DMS 273 treated with DMSO at 0.1 percent for 48 hours (cell line): Measurements from ENCODE around the gene ADGRV1.
"Not testable (repeated sequence)": the region's sequence is repeated elsewhere in the genome, so short reads cannot be mapped to it uniquely, and the experiment has no call there.

ENCODE experiments used
- DNase-seq: peaks from one replicate; lab custom pipeline; 2025; lab: John Stamatoyannopoulos, UW

The ADGRV1 gene

DNA sequence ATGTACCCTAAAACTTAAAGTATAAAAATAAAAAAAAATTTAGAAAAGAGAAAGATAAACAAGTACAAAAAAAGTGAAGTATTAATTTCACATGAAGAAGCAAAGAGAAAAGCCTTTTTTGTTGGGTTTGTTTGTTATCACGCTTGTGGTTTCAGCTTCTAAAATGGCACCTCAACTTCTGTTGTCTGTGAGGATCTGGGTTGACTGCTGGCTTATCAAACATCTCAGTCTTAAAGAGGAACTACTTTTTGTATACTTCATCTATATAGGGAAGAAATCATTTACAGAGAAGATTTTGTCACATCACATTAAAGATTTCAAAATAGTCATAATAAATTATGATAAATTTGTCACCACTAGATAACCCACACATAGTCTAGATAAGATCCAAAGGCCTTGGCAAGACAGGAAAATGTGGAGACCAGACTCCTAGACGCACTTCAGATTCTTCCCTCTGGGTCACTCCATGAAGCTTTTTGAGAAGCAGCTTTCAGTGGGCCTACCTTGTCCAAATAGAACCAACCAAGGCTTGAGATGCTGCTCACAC, 8.8 kb upstream of the ADGRV1 start:
- no peak for DNase-seq

DNA sequence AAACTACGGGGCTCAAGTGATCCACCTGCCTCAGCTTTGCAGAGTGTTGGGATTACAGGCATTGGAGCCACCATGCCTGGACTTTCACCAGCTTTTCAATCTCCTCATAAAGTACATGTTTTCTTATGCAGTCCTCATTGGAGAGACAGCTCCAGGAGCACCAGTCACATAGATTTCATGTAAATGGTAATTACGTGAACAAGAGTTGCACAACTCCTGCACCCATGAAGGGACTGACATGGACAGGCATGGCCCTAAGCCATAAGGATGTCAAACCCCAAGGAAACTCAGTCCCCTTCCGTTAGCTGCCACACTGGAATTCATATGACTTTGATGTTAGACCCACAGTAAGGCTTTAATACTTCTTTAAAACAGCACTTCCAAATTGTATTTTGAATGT, 7.6 kb upstream of the ADGRV1 start:
- no peak for DNase-seq

DNA sequence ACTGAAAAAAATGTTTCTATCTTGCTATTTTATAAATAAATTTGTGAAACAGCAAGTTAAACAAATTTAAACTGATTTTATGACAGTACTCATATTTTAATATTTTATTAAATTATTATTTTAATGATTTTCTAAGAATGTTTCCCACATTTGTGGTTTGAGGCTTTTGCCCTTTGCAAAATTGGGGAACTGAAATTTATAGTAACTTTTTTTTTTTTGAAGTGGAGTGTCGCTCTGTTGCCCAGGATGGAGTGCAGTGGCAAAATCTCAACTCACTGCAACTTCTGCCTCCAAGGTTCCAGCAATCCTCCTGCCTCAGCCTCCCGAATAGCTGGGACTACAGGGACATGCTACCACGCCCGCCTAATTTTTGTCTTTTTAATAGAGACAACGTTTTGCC, 7.2 kb upstream of the ADGRV1 start:
- DNase-seq, result no peak

DNA sequence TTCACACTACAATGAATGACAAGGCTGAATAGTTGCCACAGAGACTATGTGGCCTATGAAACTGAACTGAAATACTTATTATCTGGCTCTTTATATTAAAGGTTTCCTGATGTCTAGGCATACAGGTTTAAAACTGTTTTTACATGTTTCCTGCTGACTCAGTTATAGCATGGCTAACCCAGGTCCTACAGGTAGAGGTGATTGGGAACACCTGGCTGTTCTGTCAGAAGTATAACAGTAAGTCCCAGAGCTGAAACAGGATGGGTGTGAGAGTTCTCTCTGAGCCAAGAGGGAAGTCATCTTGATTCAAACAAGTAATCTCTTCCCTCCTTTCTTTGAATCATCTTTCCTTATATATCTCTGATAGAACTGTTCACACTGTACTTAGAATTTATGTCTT, 4.9 kb upstream of the ADGRV1 start:
- no peak for DNase-seq

DNA sequence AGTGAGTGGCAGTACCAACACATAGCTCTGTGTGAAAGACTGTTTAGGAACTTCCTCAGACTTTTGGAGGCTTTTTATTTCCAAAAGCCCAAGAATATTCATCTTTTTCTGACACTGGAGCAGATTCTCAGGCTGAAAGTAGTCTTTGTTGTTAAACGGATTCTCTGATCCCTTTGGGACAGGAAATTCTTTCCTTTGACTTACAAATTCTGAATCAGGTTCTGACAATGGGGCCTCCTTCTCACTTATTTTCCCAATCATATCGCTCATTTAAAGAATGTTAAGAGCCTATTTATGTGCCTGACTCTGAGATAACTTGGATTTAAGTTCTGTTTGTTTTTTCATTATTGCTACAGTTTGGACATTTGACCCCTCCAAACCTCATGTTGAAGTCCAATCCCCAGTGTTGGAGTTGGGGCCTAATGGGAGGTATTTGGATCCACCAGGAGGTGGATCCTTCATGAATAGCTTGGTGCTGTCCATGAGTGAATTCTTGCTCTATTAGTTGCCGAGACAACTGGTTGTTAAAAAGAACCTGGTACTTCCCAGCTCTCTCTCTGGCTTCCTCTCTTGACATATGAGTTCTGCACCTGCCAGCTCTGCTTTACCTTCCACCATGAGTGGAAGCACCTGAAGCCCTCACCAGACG, 4.1 kb upstream of the ADGRV1 start:
- DNase-seq, result no peak

DNA sequence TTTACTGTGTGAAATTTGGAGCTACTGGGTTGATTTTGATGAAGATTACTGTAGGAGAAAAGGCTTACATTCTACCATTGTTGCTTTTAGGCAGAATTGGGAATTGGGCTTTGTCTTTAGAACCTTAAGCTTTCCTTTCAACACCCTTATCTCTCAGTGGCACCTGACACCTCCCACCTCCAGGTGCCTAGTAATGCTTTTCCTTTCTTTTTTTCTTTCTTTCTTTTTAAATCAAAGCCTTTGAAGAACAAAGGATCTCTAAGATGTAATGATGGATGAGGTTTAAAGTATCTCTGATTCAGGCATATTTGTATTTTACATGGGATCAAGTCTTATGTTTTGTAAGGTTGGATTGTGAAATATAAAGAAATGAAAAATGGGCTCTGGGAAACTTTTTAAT, 2.9 kb upstream of the ADGRV1 start:
- DNase-seq, result no peak

DNA sequence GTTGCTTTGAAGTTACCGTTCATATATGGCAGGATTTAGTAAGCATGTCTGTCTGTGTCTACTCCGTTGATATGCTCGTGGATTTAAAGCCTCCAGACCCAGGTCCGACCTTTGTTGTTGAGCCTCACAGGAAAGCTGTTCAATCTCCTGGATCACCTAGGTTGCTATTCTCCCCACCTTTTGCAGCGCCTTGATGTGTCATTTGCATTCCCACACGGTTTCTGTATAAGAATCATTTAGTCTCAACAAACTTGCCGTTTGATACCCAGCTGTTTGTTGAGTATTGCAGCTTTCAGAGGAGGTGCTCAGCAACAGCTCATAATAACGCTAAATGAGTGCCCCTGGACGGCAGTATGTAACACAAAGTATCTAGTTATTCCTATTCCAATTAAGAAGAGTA, 1.2 kb upstream of the ADGRV1 start:
- DNase-seq, result no peak

DNA sequence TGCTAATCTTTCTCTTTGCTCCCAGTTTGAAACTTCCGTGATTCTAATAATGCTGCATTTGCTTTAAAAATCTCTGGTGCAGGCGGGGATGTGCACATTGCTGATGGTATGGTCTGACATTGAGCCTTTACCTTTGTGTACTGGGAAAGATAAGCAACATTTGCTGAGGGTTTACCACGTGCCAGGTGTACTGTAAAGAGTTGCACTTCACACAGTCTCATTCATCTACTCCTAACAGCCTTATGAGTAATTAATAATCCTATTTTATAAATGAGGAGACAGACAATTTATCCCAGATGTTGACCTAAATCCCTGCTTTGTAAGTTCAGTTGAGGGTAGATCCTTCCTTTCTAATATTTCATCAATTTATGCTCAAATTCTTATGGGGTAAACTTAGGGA, 726 bp upstream of the ADGRV1 start:
- DNase-seq, result no peak

DNA sequence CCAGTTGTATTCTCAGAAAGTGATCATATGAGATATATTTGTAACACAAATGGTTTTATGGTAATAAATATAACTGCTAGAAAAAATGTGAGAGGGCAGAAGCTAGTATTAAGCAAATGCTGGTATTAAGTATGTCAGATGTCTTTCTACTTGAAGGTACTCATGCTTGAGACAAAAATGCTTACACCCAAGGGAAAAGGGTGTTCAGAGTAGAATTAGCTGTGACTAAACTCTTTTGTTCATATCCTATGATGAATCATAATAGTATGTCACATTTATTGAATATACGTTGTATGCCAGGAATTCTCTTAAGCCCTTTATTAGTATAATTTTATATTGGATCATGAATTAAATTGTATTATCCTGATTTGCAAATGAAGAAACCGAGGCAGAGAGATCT, 2.2 kb downstream of the ADGRV1 start:
- DNase-seq, result no peak

DNA sequence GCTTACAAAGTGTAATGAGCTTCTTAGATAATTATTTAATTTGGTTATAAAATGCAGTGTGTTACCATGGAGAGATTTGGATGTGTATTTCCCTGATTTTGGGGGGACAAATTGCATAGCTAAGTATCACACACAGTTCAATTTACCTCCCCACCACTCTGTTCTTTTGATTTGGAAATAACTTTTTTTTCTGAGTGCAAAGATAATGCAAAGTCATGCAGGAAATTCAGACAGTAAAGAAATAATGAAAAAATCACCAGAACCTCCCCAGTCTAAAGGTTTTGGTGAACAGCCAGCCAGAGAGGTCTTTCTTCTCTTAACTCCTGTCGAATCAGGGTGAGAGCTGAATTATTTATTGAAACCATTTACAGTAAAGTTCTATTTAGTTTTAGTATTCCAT, 3.2 kb downstream of the ADGRV1 start:
- no peak for DNase-seq

DNA sequence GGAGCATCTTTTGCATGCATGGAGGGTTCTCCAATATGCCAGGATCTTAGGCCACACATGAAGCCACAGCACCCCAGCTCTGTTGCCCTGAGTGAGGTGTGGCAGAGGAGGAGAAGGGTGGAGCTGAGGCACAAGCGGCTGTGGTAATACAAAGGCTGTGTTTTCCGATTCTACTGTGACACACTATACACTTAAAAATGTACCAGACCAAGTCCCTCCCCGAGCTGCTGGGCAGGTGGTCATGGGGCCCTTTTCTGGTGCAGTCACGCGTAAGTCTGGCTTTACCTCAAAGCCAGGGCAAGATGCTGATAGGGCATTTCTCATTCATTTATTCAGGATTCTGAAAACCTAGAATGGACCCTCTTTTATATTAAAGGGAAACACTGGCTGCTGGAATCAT, 3.7 kb downstream of the ADGRV1 start:
- DNase-seq, result peak; percentile 57

DNA sequence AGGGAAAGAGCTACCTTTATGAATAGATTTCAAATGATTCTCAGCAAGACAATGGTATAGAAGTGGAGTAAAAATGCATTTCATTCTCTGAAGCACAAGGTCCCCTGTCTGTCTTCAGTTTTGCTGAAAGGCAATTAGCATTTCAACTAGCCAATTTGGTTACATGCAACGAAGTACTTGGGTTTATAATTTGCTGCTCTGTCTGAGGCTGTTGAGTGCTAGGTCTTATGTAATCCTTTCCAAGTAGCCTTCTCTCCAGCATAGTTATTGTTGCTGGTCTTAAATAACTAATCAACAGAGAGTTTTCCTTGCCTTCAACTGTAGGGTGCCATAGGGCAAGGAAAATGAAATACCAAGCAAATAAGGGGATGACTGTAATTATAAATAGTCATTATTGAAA, 4.5 kb downstream of the ADGRV1 start:
- DNase-seq, result peak; percentile 82

DNA sequence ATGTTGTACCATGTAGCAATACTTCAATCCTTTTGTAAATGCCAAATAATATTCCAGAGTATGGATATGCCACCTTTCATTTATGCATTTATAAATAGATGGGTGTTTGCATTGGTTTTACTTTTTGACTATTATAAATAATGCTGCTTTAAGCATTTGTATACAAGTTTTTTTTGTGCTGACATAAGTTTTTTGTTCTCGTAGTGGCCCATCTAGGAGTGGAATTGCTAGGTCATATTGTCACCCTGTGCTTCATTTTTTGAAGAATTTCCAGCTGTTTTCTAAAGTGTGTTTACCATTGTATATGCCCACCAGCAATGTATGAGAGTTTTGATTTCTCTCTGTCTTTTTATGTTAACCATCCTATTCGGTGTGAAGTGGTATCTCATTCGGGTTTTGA, 6.9 kb downstream of the ADGRV1 start:
- no peak for DNase-seq

DNA sequence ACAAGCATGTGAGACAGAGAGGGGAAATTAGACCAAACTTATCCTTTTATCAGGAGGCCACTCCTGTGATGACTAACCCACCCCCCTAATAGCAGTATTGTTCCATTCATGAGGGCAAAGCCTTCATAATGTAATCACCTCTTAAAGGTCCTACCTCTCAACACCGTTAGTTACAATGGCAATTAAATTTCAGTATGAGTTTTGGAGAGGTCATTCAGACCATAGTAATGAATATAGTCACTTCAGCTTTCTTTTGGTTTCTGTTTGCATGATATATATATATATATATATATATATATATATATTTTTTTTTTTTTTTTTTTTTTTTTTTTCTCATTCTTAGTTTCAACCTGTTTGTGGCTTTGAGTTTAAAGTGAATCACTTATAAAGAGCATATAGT, 10.5 kb downstream of the ADGRV1 start:
- no peak for DNase-seq

DNA sequence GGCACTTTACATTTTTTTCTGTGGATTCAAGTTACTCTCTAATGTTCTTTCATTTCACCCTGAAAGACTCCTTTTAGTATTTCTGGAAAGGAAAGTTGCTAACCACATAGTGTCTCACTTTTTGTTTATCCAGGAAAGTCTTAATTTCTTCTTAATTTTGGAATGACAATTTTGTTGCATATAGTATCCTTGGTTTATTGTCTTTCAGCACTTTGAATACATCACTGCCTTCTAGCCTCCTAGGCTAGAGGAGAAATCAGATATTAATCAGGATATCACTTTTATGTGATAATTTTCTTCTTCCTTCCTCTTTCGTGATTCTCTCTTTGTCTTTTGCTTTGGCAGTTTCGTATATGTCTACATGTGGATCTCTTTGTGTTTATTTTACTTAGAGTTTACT, 11.4 kb downstream of the ADGRV1 start:
- no peak for DNase-seq

DNA sequence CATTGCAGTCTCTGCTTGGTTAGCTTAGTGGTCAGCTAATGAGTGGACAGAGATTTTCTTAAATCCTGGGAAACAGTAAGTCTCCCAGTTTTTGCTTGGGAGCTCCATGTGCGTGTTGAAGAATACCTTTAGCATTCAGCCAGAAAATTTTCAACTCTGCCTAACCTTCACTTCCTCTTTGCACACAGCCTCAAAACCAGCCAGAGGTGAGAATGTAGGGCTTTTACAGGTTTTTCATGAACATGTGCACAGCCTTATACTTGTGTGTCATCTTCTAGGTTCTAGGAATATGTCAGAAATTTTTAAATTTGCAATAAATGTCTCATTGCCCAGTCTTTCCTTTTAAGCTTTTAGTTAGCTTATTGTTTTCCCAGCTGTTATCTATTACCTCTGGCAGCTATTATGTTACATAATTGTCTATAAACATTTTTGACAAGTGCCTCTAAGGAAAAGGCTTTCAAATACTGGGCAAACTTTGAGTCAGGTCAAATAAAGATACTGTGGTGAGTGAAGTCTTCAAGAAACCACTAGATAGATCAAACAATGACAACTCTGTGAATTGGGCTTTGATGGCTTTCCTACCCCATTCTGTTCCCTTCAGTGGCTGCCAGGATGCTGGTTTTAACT, 12.7 kb downstream of the ADGRV1 start:
- DNase-seq, result no peak

DNA sequence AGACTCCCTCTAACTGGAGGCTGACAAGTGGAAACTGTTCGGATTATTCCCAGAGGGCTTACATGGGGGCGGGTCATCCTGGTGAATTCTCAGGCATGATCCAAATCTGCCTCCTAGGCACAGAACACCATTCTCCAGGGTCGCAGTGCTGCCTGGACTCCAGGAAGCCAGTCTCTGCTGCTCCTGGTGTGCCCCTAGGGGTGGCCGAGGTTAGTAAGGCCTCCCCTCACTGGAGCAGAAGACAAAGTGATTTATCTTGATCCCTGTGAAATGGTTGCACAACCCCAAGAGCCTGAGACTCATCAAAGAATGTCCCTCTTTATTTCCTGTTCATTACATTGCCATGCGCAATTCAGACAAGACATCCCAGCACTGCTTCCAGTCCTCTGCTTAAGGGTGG, 17.1 kb downstream of the ADGRV1 start:
- no peak for DNase-seq

DNA sequence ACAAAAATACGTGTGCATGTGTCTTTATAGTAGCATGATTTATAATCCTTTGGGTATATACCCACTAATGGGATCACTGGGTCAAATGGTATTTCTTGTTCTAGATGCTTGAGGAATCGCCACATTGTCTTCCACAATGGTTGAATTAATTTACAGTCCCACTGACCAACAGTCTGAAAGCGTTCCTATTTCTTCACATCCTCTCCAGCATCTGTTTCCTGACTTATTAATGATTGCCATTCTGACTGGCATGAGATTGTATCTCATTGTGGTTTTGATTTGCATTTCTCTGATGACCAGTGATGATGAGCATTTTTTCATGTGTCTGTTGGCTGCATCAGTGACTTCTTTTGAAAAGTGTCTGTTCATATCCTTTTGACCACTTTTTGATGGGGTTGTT, 18.0 kb downstream of the ADGRV1 start:
- DNase-seq, result not testable (repeated sequence)

DNA sequence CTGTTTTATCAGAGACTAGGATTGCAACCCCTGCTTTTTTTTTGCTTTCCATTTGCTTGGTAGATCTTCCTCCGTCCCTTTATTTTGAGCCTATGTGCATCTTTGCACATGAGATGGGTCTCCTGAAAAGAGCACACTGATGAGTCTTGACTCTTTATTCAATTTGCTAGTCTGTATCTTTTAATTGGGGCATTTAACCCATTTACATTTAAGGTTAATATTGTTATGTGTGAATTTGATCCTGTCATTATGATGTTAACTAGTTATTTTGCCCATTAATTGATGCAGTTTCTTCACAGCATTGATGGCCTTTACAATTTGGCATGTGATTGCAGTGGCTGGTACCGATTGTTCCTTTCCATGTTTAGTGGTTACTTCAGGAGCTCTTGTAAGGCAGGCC, 21.3 kb downstream of the ADGRV1 start:
- not testable (repeated sequence) for DNase-seq

DNA sequence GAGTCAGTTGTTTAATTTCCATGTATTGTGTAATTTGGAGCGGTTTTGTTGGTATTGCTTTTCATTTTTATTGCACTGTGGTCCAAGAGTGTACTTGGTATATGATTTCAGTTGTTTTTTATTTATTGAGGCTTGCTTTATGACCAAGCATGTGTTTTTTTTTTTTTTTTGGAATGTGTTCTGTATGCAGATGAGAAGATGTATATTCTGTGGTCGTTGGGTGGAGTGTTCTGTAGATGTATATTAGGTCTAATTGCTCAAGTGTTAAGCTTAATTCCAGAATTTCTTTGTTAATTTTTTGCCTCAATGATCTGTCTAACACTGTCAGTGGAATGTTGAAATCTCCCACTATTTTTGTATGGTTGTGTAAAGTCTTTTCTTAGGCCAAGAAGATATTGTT, 23.4 kb downstream of the ADGRV1 start:
- DNase-seq, result no peak

DNA sequence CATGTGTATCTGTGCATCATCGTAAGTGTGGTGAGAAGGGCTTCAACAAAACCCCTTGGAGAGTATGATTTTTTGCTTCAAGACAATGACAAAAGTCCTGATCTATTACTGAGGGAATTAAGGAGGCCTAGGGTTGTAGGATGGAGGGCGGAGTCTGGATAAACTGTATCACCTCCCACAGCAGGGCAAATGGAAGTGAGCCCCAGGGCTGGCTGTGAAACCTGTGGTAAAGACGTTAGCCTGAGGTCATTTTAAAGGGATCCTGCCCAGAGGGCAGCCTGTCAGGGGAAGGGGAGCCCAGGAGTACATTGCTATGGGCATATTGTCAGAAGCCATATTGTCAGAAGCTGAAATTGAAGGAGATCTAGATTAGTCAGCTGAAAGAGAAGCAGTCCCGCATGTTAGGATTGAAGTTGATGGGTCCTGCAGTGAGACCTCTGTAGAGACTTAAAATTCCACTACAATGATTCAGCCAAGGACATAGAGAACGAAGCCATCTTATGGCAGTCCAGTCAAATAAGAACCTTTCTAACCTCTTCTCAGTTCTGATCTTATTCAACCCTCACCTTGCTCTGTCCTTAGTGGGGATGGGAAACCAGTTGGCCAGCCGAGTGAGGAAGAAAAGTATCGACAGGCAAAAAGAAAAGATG, 26.9 kb downstream of the ADGRV1 start:
- no peak for DNase-seq

DNA sequence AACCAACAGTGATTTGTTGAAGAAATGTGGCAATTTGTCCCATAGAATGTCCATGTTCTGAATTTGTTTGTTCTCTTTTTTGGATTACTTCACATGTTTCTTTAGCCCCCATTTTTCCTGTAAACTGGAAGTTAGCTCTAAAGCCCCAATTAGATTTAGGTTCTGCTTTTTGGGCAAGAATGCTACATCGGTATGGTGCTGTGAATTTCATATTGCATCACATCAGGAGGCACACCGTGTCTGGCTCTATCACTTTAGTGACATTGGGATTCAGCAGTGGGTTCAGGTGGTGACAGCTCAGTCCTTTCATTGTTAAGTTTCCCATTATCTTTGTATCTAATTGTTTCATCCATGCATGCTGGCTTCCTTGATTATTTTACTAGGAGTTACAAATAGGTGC, 27.9 kb downstream of the ADGRV1 start:
- DNase-seq, result no peak

DNA sequence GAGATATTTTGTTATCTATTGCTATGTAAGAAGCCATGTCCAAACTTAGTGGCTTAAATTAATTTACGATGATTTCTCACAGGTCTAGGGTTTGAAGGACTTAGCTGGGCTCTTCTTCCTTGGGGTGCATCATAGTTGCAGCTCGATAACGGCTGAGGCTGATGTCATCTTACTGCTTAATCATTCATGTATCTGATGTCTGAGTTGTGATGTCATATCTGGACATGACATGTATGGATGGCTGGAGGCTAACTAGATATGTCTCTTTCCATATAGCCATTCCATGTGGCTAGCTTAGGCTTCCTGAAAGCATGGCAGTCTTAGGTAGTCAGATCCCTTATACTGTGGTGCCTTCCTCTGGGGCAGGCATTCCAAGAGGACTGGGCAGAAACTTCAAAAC, 31.6 kb downstream of the ADGRV1 start:
- DNase-seq, result no peak

DNA sequence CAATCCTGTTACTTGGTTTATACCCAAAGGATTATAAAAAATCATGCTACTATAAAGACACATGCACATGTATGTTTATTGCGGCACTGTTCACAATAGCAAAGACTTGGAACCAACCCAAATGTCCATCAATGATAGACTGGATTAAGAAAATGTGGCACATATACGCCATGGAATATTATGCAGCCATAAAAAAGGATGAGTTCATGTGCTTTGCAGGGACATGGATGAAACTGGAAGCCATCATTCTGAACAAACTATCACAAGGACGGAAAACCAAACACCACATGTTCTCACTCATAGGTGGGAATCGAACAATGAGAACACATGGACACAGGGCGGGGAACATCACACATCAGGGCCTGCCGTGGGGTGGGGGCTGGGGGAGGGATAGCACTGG, 34.5 kb downstream of the ADGRV1 start:
- DNase-seq, result not testable (repeated sequence)
